HG02943 (cell line): ENCODE measurements around the gene PLCH2.

Experiments used
- ATAC-seq: cut with Tn5 transposase; IDR thresholded peaks from one replicate; pipeline ENCODE4 v1.9.1; 2021; ENCODE audit warnings: mild to moderate bottlenecking, low read depth, moderate library complexity; ENCODE audit not compliant: unreplicated experiment

The PLCH2 gene

DNA sequence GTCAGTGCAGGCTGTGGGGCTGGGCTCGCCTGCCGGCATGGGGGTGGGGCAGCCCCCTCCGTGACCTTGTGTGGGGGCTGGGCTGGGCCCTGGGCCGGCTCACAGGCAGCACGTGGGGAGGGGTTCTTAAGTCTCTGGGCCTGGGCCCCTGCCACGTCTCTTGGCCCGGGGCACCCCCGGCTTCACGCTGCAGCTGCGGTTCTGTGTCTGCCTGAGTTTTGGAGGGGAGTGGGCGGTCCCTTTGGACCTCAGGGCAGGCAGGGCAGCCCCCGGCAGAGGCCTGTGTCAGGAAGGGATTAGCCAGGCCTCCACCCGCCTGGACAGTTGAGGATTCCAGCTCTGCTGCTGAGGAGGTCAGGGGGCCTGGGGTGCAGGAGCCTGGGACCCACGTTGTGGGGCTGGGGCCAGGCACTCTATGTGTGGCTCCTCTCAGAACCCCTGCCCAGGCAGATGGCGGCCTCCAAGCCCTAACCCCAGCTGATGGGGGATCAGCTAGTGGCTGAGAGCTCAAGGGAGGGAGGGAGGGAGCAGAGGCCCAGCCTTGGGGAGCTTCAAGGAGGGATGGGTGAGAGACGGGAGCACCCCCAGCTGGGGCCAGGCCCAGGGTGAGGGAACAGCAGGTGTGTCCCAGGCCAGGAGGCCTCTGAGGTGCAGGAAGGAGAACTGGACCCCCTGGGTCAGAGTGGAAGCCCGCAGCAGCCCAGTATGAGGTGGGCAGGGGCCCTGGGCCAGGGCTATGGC is 1.8 kb upstream of the PLCH2 start:
- no peak for ATAC-seq

DNA sequence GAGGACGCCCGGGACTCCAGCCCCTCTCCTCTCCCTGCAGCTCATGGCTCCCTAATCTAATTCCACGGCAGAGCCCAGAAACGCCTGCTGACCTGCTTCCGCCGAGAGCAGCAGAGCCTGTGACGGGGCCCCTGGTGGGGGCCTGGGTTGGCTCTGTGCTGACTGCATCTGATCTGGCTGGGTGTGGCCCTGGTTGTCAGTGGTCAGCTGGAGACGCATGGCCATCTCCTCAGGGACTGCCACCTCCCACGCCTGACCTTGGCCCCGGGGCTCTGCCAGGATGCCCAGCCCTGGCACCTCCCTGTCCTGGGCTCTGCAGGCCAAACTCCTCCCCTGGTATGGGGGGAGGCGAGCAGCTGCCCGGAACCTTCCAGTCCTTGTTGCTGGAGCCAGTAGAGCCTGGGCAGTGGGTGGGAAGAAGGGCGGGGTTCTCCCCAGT is 1.1 kb upstream of the PLCH2 start:
- no peak for ATAC-seq

DNA sequence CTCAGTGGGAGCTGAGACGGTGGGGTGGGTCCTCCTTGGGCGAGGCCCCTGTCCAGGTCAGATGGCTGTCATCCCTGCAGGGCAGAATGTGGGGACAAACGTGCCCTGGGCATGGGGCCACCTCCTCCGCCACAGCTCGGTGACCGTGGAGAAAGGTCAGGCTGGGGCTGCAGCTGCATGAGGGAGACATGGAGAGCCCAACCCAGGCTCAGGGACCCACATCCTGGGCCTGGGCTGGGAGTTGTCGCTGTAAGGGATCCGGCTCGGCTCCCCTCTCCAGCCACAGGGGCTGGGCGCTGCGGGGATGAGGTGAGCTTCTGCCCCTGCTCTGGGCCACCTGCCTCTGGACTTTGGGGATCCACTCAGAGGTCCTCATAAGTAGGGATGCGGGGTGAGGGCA is 518 bp upstream of the PLCH2 start:
- ATAC-seq, result no peak

DNA sequence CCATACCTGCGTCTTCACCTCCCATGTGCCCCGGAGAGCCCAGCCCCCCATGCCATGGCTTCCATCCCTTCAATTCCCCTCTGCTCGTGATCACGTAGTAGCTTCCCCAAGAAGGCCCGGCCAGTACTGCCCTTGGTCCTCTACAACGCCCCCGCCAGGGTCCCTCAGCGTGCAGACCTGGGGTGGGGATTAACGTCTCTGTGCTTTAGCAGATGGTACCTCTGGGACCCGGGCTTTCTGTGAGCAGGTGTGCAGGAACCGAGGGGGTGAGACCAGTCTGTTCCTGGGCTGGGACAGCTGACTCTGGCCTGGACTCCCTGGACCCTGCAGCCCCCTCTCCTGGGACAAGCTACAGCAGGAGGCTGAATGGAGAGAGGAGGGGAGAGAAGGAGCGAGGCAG is 1.2 kb downstream of the PLCH2 start:
- no peak for ATAC-seq

DNA sequence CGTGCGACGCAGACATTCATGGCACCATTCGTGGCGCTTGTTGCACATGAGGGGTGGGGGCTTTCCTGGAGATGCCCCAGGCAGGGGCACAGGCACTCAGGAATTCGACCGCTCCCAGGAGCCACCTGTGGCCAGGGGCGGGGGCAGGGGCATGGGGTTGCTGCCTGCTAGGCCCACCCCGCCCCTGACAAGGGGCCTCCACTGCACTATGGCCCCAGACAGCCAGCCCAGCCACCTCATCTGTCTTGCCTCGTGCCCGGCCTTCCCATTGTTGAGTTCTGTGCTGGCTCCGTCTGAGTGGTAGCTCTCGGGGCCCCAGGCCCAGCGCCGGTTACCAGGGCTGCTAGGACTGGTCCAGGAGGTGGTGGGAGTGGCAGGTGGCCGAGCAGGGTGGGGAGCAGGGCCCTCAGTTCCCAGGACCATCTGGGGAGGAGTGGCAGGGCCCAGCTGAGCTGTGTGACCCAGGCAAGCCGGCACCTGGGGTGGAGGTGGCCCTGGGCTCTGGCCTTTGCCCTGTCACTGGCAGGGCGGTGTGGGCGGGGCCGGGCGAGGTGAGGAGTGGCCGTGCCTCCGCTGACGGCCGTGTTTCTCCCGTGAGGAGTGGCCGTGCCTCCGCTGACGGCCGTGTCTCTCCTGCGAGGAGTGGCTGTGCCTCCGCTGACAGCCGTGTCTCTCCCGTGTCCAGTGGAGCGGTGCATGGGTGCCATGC is 1.9 kb downstream of the PLCH2 start:
- no peak for ATAC-seq

DNA sequence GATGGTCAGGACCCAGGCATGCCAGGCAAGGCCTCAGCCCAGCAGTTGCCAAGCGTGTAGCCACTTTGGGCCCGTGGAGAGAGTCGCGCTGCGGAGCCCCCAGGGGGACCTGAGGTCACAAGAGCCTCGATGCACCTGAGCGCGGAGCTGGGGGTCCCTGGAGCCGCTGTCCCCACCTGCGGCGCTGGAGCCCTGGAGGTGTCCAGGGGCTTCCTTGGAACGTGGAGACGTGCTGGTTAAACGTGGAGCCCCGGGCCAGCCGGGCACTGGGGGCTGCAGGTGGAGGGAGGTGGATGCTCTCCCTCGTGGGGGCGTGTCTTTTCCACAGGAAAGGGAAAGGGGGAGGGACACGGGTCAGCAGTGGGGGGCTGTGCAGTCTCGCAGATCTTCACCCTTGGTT is 3.1 kb downstream of the PLCH2 start:
- ATAC-seq, result no peak

DNA sequence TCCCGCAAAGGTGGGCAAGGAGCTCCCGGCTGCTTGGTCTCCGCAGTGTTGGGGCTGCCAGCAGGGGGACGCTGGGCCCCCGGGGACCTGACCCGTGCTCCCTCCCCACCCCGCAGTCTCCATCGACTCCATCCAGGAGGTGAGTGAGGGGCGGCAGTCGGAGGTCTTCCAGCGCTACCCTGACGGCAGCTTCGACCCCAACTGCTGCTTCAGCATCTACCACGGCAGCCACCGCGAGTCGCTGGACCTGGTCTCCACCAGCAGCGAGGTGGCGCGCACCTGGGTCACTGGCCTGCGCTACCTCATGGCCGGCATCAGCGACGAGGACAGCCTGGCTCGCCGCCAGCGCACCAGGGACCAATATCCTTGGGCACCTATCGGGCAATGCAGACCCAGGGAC is 3.5 kb downstream of the PLCH2 start:
- ATAC-seq, result no peak

DNA sequence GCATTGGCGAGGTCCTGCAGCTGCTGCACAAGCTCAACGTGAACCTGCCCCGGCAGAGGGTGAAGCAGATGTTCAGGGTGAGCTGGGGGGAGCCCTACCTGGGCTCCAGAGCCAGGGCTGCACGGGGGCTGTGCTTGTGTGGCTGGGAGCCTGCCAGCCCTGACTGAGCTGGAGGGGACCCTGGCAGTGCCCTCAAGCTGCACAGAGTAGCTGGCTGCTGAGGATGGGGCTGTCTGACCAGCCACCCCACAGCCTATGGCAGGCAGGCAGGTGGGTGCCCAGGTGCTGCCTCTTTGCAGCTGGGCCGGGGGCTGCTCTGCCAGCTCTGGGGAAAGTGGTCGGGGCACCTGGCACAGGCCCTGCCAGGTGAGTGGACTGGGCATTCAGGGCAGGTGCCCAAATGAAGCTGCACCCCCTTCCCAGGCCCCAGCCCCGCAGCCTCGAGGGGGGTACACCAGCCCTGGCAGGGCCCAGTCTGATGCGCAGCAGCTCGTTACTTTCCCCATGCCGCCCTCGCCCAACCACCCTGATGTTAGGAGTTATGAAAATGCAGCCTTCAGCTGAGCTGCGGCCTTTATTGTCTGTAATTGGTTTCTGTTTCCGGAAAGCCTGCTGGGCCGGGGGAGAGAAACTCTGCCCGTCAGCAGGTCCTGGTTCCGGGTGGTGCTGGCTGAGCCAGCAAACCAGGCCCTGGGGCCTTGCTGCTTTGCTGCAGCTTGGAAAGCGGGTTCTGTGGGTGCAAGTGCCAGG is 4.3 kb downstream of the PLCH2 start:
- no peak for ATAC-seq

DNA sequence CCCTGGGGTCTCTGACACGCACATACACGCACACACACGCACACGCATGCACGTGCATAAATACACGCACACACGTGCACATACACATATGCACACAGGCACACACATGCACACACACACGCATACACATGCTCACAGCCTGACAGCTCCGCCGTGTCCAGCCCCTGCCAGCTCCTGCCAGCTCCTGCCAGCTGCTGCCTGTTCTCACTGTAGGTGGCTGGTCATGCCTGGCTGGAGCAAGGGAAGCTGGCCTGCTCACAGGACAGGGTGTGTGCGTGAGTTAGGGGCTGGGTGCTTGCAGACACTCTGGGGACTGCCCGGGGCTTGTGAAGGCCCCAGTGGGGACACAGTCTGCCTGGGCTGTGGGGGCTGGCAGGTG is 4.9 kb downstream of the PLCH2 start:
- ATAC-seq, result no peak

DNA sequence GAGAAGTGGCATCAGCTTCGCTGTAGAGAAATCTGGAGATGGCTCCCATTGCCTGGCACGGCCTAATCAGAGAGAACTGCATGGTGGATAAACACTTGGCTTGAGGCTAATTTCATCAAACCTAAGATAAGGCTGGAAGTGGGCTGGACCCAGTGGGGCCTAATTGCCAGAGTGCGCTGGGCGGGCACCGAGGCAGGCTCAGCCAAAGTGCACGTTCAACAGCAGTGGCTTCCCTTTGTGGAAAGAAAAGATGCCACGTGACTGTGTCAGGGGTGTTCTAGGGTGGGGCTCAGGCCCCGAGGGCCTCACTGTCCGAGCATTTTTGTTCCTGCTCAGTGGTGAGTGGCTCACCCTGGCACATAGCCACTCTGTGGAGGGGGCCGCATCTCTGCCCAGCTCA is 5.8 kb downstream of the PLCH2 start:
- ATAC-seq, result no peak

DNA sequence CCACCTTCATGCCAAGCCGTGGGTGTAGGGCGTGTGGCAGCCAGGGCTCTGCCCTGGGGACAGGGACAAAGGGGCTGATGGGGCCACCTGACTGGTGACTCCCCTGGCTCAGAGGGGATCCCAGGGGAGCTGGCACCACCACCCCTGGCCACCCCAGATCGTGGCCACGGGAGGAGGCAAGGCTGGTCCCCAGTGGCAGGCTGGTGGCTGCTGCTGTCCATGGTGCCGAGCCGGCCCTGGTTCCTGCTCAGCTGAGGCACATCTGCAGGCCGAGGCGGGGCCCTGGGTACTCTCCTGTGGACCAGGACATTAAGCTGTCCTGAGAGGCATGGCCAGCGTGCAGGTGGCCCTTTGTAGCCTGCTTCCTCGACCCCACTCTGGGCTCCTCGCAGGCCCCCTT is 6.5 kb downstream of the PLCH2 start:
- ATAC-seq, result no peak

DNA sequence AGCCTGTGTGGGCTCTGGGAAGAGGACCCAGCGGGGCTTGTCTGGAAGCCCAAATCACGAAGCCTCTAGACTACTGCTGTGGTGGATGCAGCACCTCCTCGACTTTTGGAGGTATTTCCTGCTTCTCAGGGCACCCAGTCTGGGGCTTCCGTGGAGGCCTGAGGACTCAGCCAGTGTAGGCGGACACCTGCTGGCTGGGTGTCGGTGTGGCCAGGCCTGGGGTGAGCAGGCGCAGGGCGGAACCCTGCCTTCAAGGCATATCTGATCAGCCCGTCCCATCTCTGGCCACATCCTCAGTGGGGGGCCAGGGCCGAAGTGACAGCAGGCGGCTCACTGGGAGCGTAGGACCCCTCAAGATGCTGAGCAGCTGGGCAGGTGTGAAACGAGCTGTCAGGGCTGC is 6.9 kb downstream of the PLCH2 start:
- ATAC-seq, result no peak

DNA sequence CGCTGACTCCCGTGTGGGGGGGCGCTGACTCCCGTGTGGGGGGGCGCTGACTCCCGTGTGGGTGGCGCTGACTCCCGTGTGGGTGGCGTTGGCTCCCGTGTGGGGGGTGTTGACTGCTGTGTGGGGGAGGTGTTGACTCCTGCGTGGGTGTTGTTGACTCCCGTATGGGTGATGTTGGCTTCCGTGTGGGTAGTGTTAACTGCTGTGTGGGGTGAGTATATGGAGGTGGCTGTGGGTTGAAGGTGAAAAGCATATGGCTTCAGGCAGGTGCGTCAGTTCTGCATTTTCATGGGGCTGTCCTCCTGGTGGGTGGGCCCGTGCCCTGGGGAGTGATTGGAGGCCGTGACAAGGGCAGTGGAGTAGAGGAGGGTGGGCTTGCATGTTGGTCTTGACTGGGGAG is 7.9 kb downstream of the PLCH2 start:
- no peak for ATAC-seq

DNA sequence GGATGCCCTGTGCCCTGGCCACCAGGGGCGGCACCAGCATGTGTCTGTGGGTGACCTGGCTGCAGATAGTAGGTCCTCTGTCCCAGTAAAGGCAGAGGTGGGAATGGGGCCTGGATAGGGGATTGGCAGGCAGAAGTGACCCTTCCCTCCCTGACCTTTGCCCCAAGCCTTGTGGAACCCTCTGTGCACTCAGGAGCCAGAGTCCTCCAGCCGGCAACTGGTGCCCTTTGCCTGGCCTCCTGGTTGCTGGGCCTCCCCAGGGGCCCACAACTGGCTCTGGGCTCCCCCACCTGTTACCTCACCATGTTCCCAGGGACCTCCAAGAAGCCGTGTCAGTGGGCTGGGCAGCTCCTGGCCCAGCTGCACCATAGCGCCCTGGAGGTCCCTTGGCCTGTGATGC is 10.0 kb downstream of the PLCH2 start:
- no peak for ATAC-seq

DNA sequence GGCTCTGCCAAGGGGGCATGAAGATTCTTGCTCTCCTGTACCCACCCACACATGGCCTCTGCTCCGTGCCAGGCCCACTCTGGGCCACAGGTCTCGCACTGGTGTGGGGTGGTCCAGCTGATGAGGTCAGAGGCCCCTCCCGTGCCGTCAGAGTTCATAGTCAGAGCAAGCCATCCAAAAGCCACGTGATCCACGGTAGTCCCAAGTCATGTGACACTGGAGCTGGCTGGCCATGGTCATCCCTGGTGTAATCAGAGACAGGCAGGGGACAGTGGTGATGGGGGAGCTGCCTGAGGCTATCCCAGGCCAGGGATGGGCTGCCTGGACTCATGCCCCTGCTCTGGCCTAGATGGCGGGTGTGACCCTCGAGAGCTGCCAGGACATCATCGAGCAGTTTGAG is 10.5 kb downstream of the PLCH2 start:
- ATAC-seq, result no peak

DNA sequence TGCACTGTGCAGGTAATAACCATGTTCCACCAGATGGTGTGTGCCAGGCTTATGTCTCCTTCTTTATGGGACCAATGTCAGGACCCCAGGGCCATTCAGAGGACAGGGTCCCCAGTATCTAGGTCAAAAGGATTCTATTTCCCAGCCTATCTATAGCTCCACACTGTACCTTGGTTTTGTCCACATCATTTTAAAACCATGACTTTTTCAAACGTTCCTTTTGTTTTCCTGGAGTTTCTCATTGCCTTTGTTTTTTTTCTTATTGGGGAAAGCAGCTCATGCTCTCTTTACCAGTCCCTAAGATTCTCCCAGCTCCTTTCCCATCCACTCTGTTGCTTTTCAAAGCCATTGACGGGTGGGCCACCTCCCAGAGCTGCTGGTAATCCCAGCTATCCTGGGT is 12.6 kb downstream of the PLCH2 start:
- no peak for ATAC-seq

DNA sequence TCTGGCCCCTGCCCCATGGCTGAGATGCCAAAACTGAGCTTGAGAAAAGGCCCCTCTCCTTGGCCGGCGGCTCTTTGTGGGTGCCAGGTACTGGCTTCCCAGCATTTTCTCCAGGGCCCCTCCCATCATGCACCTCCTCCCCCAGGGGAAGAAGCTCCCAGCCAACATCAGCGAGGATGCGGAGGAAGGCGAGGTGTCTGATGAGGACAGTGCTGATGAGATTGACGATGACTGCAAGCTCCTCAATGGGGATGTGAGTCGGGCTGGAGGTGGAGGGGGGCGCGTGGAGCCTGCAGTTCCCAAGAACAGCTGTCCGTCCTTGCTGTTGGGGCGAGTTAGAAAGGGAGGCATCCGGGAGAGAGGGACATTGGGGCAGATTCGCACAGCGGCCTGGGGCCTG is 13.5 kb downstream of the PLCH2 start:
- ATAC-seq, result no peak

DNA sequence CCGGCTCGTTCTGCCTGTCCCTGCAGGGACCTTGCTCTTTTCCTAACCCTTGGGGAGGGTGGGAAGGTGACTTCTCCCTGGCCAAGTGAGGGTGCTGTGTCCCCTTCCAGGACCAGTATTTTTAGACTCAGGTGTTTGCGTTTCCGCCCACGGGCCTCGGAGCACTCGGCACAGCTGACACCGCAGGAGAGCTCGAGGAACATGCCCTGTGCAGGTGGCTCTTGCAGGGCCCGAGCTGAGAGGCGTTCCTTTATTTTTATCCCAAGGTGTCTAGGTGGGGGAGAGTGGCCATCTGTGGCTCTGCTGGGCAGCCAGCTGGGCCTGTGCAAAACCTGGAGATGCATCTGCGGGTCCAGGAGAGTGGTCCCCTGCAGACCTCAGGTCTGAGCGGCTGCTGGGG is 16.0 kb downstream of the PLCH2 start:
- no peak for ATAC-seq

DNA sequence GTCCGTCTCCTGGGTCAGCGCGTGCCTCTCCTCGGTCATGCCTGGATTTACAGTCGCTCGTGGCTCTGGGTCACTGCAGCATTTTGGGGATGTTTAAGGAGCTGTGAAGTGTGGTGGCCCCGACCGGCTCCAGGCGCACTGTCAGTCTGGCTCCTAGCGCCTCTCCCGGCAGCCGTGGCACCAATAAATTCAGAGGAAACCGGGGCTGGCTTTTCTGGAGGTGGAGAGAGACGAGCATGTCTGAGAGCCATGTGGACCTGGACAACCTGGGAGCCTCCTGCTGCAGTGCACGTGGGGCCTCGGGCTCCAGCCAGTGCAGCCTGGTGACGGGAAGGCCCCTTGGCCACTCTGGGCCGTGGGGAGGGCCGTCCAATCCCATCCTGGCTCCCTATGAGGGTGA is 17.1 kb downstream of the PLCH2 start:
- no peak for ATAC-seq

DNA sequence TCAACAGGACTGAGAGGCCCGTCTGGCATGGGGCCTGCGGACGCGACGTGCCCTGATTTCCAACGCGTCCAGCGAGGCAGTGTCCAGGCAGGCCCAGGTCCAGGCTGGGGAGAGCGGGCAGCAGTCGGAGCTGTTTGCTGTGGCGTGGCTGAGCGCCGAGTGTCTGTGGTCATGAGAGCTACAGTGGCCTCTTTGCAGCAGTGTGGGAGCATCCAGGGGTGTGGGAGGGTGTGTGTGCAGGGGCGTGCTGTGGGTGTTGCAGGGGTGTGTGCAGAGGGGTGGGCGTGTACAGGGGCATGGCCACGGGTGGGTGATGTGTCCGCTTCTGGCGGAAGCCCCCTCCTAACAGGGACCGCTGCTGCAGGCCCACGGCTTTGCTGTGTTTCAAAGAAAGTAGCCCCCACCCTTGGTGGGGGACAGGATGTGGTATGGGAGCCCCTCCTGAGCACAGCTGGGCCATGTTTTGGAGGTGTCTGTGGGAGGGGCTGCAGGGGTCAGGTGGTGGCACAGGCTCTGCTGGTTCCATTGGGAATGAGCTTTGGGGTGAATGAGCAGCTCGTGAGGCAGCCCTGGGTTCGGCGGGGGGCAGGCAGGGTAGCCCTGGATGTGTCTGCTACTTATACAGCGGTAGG is 17.7 kb downstream of the PLCH2 start:
- no peak for ATAC-seq

DNA sequence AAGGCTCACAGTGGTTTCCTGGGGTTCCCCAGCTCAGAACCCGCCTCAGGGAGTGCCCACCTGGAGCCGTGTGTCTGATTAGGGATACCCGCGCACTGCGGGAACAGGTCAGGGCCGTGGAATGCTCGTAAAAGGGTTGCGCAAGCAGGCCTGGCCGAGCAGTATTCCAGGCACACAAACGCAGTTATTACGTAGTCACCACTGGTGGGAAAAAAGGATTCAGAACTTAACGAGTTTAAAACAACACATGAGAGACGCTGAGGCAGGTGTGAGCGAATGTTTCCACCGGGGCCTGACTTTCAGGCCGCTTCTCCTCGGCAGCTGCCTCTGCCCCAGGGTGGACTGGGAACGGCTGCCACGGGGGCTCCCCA is 18.2 kb downstream of the PLCH2 start:
- no peak for ATAC-seq
